BLaER1 treated with 17β-estradiol and CSF1 and Interleukin-3, amounts not matched to agents 10 nM and 100 nM (cell line): ENCODE measurements around the gene CCR6.

Experiments
- H3K27ac ChIP-seq, 11 experiments: shearing (Covaris generic); formaldehyde crosslinking; 2 replicates each; pipeline ENCODE4 v1.8.1; 2022
- H3K27me3 ChIP-seq, 11 experiments: shearing (Covaris generic); formaldehyde crosslinking; 2 replicates each; pipeline ENCODE4 v1.8.1; 2022
- H3K36me3 ChIP-seq, 11 experiments: shearing (Covaris generic); formaldehyde crosslinking; 2 replicates each; pipeline ENCODE4 v1.8.1; 2022
- H3K4me1 ChIP-seq, 10 experiments: shearing (Covaris generic); formaldehyde crosslinking; 2 replicates each; pipeline ENCODE4 v1.8.1; 2022
- H3K4me2 ChIP-seq, 11 experiments: shearing (Covaris generic); formaldehyde crosslinking; 2 replicates each; pipeline ENCODE4 v1.8.1; 2022
- H3K4me3 ChIP-seq, 10 experiments: shearing (Covaris generic); formaldehyde crosslinking; 2 replicates each; pipeline ENCODE4 v1.8.1; 2022
- H3K9ac ChIP-seq, 11 experiments: shearing (Covaris generic); formaldehyde crosslinking; 2 replicates each; pipeline ENCODE4 v1.8.1; 2022
- H3K9me3 ChIP-seq, 11 experiments: shearing (Covaris generic); formaldehyde crosslinking; replicated peaks in 1 of 11; 2 replicates each; pipeline ENCODE4 v1.8.1; 2022
- H4K20me1 ChIP-seq, 11 experiments: shearing (Covaris generic); formaldehyde crosslinking; 2 replicates each; pipeline ENCODE4 v1.8.1; 2022
- Cebpa-rat ChIP-seq, 11 experiments: shearing (Covaris generic); IDR thresholded peaks; 2 replicates each; pipeline ENCODE4 v1.8.1; 2022

Gene CCR6

GRCh38 chr6:167094436-167094819, 28.5 kb upstream of the CCR6 start:
- Histone ChIP-seq H3K4me2 (peak overlapping the region; percentile 87 to 99 (median 92)), H4K20me1 (no peaks in the 10 kb centered on the region), H3K4me3 (peak overlapping the region in 7 of 10 experiments; percentile 20 to 57 (median 33); a peak in 14 of 20 replicates), H3K9ac (peak overlapping the region; percentile 34 to 68 (median 58); a peak in 21 of 22 replicates), H3K4me1 (peaks cover 67 to 100% (median 96%) of the 10 kb centered on the region in 10 experiments), H3K9me3 (no peaks in the 10 kb centered on the region), H3K27ac (peak overlapping the region; percentile 35 to 85 (median 79); a peak in 21 of 22 replicates), H3K36me3 (no peaks in the 10 kb centered on the region), H3K27me3 (peaks cover 0 to 19% (median 0%) of the 10 kb centered on the region in 11 experiments; a peak in 3 of 22 replicates)
- TF ChIP-seq Cebpa-rat (IDR thresholded peaks at IDR 0.05) = no peak

- Histone ChIP-seq H3K27me3 (peaks cover 0 to 19% (median 0%) of the 10 kb centered on the region in 11 experiments; a peak in 3 of 22 replicates), H3K9me3 (no peaks in the 10 kb centered on the region), H3K4me2 (peak overlapping the region; percentile 87 to 99 (median 92)), H3K4me1 (peaks cover 61 to 100% (median 96%) of the 10 kb centered on the region in 10 experiments), H3K9ac (peak overlapping the region; percentile 34 to 68 (median 58); a peak in 21 of 22 replicates), H3K27ac (peak overlapping the region; percentile 35 to 85 (median 79); a peak in 21 of 22 replicates), H3K36me3 (no peaks in the 10 kb centered on the region), H4K20me1 (no peaks in the 10 kb centered on the region), H3K4me3 (peak overlapping the region in 6 of 10 experiments; percentile 20 to 57 (median 34); a peak in 9 of 20 replicates)
- TF ChIP-seq Cebpa-rat (IDR thresholded peaks at IDR 0.05) = no peak
Observed at GRCh38 chr6:167094820-167095637, 27.9 kb upstream of the CCR6 start.

GRCh38 chr6:167095888-167096287, 27.0 kb upstream of the CCR6 start:
- H3K4me3 ChIP-seq = no peak overlapping the region
- H3K27ac ChIP-seq = peak overlapping the region in 7 of 11 experiments; percentile 9 to 85 (median 80); a peak in 9 of 22 replicates
- H3K4me2 ChIP-seq = peak overlapping the region; percentile 87 to 99 (median 92)
- H4K20me1 ChIP-seq = no peaks in the 10 kb centered on the region
- peaks cover 0 to 3% (median 0%) of the 10 kb centered on the region in 11 experiments; a peak in 1 of 22 replicates for H3K9me3 ChIP-seq
- peaks cover 52 to 100% (median 96%) of the 10 kb centered on the region in 10 experiments for H3K4me1 ChIP-seq
- no peaks in the 10 kb centered on the region for H3K36me3 ChIP-seq
- H3K9ac ChIP-seq = peak overlapping the region in 1 of 11 experiments; percentile 22; a peak in 1 of 22 replicates
- no peak for TF ChIP-seq Cebpa-rat (IDR thresholded peaks at IDR 0.05)
- H3K27me3 ChIP-seq = peaks cover 0 to 19% (median 0%) of the 10 kb centered on the region in 11 experiments; a peak in 3 of 22 replicates

- H4K20me1 ChIP-seq = no peaks in the 10 kb centered on the region
- no peak overlapping the region for H3K9ac ChIP-seq
- H3K4me2 ChIP-seq = 0 out of 22 replicates have a peak overlapping the region, but pooled peaks of 2 of the 11 experiments have one; percentile 91 to 98
- no peaks in the 10 kb centered on the region for H3K36me3 ChIP-seq
- H3K4me3 ChIP-seq = no peak overlapping the region
- peaks cover 41 to 97% (median 89%) of the 10 kb centered on the region in 10 experiments for H3K4me1 ChIP-seq
- peaks cover 0 to 19% (median 0%) of the 10 kb centered on the region in 11 experiments; a peak in 3 of 22 replicates for H3K27me3 ChIP-seq
- TF ChIP-seq Cebpa-rat (IDR thresholded peaks at IDR 0.05) = no peak
- H3K9me3 ChIP-seq = peaks cover 0 to 3% (median 0%) of the 10 kb centered on the region in 11 experiments; a peak in 1 of 22 replicates
- no peak overlapping the region for H3K27ac ChIP-seq
Observed at GRCh38 chr6:167096991-167097390, 25.9 kb upstream of the CCR6 start.

- H3K9ac ChIP-seq = no peak overlapping the region
Observed at GRCh38 chr6:167097770-167098169, 25.1 kb upstream of the CCR6 start.

GRCh38 chr6:167098825-167099225, 24.1 kb upstream of the CCR6 start:
- H3K9ac ChIP-seq = peak overlapping the region in 2 of 11 experiments; percentile 12 to 20; a peak in 2 of 22 replicates
- peak overlapping the region in 5 of 11 experiments; percentile 24 to 64 (median 54); a peak in 9 of 22 replicates for H3K27ac ChIP-seq
- peaks cover 31 to 97% (median 89%) of the 10 kb centered on the region in 10 experiments for H3K4me1 ChIP-seq
- no peaks in the 10 kb centered on the region for H3K36me3 ChIP-seq
- peak overlapping the region in 10 of 11 experiments; percentile 40 to 89 (median 78); a peak in 21 of 22 replicates for H3K4me2 ChIP-seq
- peaks cover 0 to 3% (median 0%) of the 10 kb centered on the region in 11 experiments; a peak in 1 of 22 replicates for H3K9me3 ChIP-seq
- H3K27me3 ChIP-seq = 0 out of 22 replicates have a peak, but pooled peaks cover 0 to 2% (median 0%) of the 10 kb centered on the region in 11 experiments
- no peaks in the 10 kb centered on the region for H4K20me1 ChIP-seq
- 0 out of 20 replicates have a peak overlapping the region, but pooled peaks of 1 of the 10 experiments have one; percentile 6 for H3K4me3 ChIP-seq
- TF ChIP-seq Cebpa-rat (IDR thresholded peaks at IDR 0.05) = peak in 1 of 11 experiments; percentile 41; a peak in 1 of 22 replicates

More at GRCh38 chr6:167097770-167098169, 25.1 kb upstream of the CCR6 start:
- Histone ChIP-seq H3K4me3 (no peak overlapping the region), H3K4me1 (peaks cover 33 to 97% (median 89%) of the 10 kb centered on the region in 10 experiments), H3K4me2 (peak overlapping the region in 8 of 11 experiments; percentile 16 to 89 (median 82); a peak in 15 of 22 replicates), H3K9me3 (peaks cover 0 to 3% (median 0%) of the 10 kb centered on the region in 11 experiments; a peak in 1 of 22 replicates), H3K36me3 (no peaks in the 10 kb centered on the region), H3K27me3 (0 out of 22 replicates have a peak, but pooled peaks cover 0 to 12% (median 0%) of the 10 kb centered on the region in 11 experiments), H4K20me1 (no peaks in the 10 kb centered on the region), H3K27ac (peak overlapping the region in 2 of 11 experiments; percentile 42 to 54; a peak in 3 of 22 replicates)
- no peak; a peak in 1 of 22 replicates for TF ChIP-seq Cebpa-rat (IDR thresholded peaks at IDR 0.05)

- Histone ChIP-seq H3K9ac (peak overlapping the region in 2 of 11 experiments; percentile 12 to 20; a peak in 2 of 22 replicates), H3K4me1 (peaks cover 22 to 96% (median 87%) of the 10 kb centered on the region in 10 experiments), H3K27ac (peak overlapping the region in 5 of 11 experiments; percentile 24 to 64 (median 54); a peak in 8 of 22 replicates), H4K20me1 (no peaks in the 10 kb centered on the region), H3K27me3 (no peaks in the 10 kb centered on the region), H3K9me3 (peaks cover 0 to 6% (median 0%) of the 10 kb centered on the region in 11 experiments; a peak in 6 of 22 replicates), H3K4me3 (no peak overlapping the region), H3K4me2 (peak overlapping the region in 10 of 11 experiments; percentile 40 to 89 (median 78); a peak in 20 of 22 replicates), H3K36me3 (no peaks in the 10 kb centered on the region)
- no peak for TF ChIP-seq Cebpa-rat (IDR thresholded peaks at IDR 0.05)
Observed at GRCh38 chr6:167099707-167100106, 23.2 kb upstream of the CCR6 start.

- Histone ChIP-seq H3K27ac (peak overlapping the region in 2 of 11 experiments; percentile 54 to 64; a peak in 2 of 22 replicates), H3K9me3 (peaks cover 0 to 11% (median 4%) of the 10 kb centered on the region in 11 experiments; a peak in 17 of 22 replicates), H3K4me3 (no peak overlapping the region), H3K36me3 (no peaks in the 10 kb centered on the region), H3K27me3 (no peaks in the 10 kb centered on the region), H3K4me1 (peaks cover 16 to 91% (median 81%) of the 10 kb centered on the region in 10 experiments), H3K9ac (no peak overlapping the region), H4K20me1 (no peaks in the 10 kb centered on the region), H3K4me2 (peak overlapping the region in 8 of 11 experiments; percentile 75 to 89 (median 83); a peak in 16 of 22 replicates)
- TF ChIP-seq Cebpa-rat (IDR thresholded peaks at IDR 0.05) = no peak
Observed at GRCh38 chr6:167100241-167100674, 22.6 kb upstream of the CCR6 start.
